ENCODE data around the gene PLA2G1B. TPM values are rescaled to one million over a fixed set of nuclear protein-coding genes. Genes with fewer than 3 reads are reported as not detected.
A peak's percentile ranks its signal among the peaks of the same experiment; 100 is the strongest.

Gene PLA2G1B
- total RNA-seq, 6 donors from 2014 or later, result 10.5 to 412 (median 70.3) TPM

DNA sequence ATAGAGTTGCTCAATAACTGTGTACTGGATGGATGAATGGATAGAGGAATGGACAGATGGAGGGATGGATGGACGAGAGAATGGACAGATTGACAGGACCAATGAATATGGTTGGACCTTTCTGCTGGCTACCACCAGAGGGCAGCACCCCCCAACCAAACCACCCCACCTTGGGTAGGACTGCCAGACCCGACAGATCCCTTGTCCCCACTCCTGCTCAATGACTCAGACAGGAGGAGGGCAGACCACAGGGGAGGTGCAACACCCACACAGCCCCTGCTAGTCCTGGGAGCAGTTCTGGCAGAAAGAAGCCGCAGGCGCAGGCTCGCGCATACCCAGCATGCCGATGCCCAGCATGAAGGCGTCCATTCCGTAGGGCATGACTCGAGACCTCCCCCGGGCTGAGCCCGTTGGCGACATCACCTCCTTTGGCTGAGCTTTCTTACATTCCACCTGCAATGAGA is 29.0 kb upstream of the PLA2G1B start:
- ATAC-seq (ENCODE audit: low FRiP score in 2 of 2) (peak; percentile 84 to 91), DNase-seq (peak; percentile 67 to 72)
- Histone ChIP-seq H3K36me3 (no peaks in the 10 kb centered on the region), H3K4me3 (no peak overlapping the region), H3K9me3 (no peaks in the 10 kb centered on the region), H3K4me1 (peaks cover 1 to 5% (median 2%) of the 10 kb centered on the region in 4 donors), H3K27ac (no peak overlapping the region), H3K27me3 (peaks cover 0 to 5% (median 2%) of the 10 kb centered on the region in 4 donors)
- peak; percentile 73 to 89 (median 83) for TF ChIP-seq CTCF (IDR thresholded peaks at IDR 0.05)
- TF ChIP-seq POLR2AphosphoS5 (IDR thresholded peaks at IDR 0.05), result no peak
- TF ChIP-seq POLR2A (IDR thresholded peaks at IDR 0.05), result no peak
- TF ChIP-seq EP300 (IDR thresholded peaks at IDR 0.05), result no peak
- 60 to 61% methylated on average over 10 to 13 of the region's 13 CpGs for WGBS, 2 donors

- WGBS, 2 donors, result 89 to 92% methylated on average over 4 of the region's 4 CpGs
Observed at GRCh38 chr12:120353556-120354317, 26.2 kb upstream of the PLA2G1B start.

DNA sequence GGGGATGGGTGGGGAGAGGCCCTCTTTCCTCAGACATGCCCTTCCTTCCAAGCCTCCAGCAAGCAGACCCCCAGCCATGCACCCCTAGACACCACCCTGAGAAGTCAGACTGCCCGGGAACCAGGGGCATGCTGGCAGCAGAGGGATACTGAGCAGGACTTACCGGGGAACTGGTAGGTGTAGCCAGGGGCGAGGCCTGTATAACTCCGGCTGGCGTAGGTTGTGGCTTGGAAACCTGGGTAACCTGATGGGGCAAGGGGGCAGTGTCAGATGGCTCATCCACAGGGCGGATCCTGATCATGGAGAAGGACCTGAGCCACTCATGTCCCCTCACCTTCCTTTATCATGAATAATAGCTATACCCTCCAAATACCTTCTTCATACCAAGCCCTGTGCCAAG is 25.6 kb upstream of the PLA2G1B start:
- Histone ChIP-seq H3K4me1 (peaks cover 2 to 14% (median 9%) of the 10 kb centered on the region in 4 donors), H3K27ac (no peak overlapping the region), H3K36me3 (no peaks in the 10 kb centered on the region), H3K4me3 (no peak overlapping the region), H3K9me3 (no peaks in the 10 kb centered on the region), H3K27me3 (no peaks in the 10 kb centered on the region)
- ATAC-seq (ENCODE audit: low FRiP score in 2 of 2) (no peak), DNase-seq (no peak)
- no peak for TF ChIP-seq POLR2A (IDR thresholded peaks at IDR 0.05)
- TF ChIP-seq POLR2AphosphoS5 (IDR thresholded peaks at IDR 0.05), result no peak
- no peak for TF ChIP-seq CTCF (IDR thresholded peaks at IDR 0.05)
- TF ChIP-seq EP300 (IDR thresholded peaks at IDR 0.05), result no peak
- 87 to 90% methylated on average over 6 of the region's 6 CpGs for WGBS, 2 donors

More at GRCh38 chr12:120353556-120354317, 26.2 kb upstream of the PLA2G1B start:
- Histone ChIP-seq H3K36me3 (no peaks in the 10 kb centered on the region), H3K4me3 (no peak overlapping the region), H3K27me3 (no peaks in the 10 kb centered on the region), H3K4me1 (peaks cover 2 to 14% (median 9%) of the 10 kb centered on the region in 4 donors), H3K27ac (no peak overlapping the region), H3K9me3 (no peaks in the 10 kb centered on the region)
- TF ChIP-seq POLR2A (IDR thresholded peaks at IDR 0.05) (no peak), CTCF (IDR thresholded peaks at IDR 0.05) (no peak), EP300 (IDR thresholded peaks at IDR 0.05) (no peak), POLR2AphosphoS5 (IDR thresholded peaks at IDR 0.05) (no peak)
- ATAC-seq (ENCODE audit: low FRiP score in 2 of 2), result no peak
- DNase-seq, result no peak

GRCh38 chr12:120352117-120352516 is 24.5 kb upstream of the PLA2G1B start:
- H3K9me3 ChIP-seq, result no peaks in the 10 kb centered on the region
- peaks cover 2 to 15% (median 12%) of the 10 kb centered on the region in 4 donors for H3K4me1 ChIP-seq
- 80 to 89% methylated on average over 4 to 5 of the region's 5 CpGs for WGBS, 2 donors
- no peaks in the 10 kb centered on the region for H3K27me3 ChIP-seq
- DNase-seq (no peak), ATAC-seq (ENCODE audit: low FRiP score in 2 of 2) (no peak)
- H3K36me3 ChIP-seq, result no peaks in the 10 kb centered on the region
- no peak overlapping the region for H3K4me3 ChIP-seq
- H3K27ac ChIP-seq, result no peak overlapping the region
- TF ChIP-seq POLR2AphosphoS5 (IDR thresholded peaks at IDR 0.05) (no peak), EP300 (IDR thresholded peaks at IDR 0.05) (no peak), POLR2A (IDR thresholded peaks at IDR 0.05) (no peak), CTCF (IDR thresholded peaks at IDR 0.05) (no peak)

Measured in upper lobe of left lung (tissue), 6 donors.